NCI-H2029 treated with DMSO at 0.1 percent for 48 hours (cell line): ENCODE measurements around the gene SLC12A8.
A peak's percentile ranks its signal among the peaks of the same experiment; 100 is the strongest.

ENCODE experiments used
- DNase-seq: peaks from one replicate; lab custom pipeline; 2025; lab: John Stamatoyannopoulos, UW

SLC12A8 gene

DNA sequence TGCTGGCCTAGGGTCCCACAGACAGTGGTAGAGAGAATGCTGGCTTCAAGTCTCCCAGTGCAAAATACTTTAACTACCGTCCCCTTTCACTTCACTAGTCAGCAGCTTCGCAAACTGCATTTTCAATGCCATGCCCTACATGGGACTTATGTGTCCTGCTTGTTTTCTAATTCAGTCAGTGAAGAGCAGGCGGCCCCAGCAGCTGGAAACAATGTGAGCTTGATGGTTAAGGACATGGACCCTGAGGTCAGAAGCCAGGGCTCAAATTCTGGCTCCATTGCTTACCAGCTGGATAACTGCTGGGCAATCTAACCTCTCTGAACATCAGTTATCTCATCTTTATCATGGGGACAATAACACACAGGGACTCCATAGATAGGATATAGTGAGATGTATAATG lies 58.4 kb downstream of the SLC12A8 start:
- DNase-seq, result no peak

DNA sequence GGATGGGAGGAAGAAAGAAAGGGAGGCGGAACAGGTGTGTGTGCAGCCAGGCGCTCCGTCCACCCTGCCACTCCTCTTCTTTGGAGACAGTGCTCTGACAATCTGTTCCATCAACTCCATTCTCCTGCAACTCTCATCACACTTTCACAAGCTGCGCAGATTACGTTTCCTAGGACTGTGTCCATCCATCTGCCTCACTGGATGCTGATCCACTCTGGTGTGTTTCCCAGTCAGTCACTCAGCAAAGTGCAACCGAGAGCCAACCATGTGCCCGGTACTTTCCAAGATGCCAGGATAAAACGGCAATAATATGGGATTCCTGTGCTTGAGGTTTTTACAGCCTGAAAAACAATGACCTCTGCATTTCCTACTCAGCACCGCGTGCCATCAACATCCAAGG lies 59.6 kb downstream of the SLC12A8 start:
- no peak for DNase-seq

DNA sequence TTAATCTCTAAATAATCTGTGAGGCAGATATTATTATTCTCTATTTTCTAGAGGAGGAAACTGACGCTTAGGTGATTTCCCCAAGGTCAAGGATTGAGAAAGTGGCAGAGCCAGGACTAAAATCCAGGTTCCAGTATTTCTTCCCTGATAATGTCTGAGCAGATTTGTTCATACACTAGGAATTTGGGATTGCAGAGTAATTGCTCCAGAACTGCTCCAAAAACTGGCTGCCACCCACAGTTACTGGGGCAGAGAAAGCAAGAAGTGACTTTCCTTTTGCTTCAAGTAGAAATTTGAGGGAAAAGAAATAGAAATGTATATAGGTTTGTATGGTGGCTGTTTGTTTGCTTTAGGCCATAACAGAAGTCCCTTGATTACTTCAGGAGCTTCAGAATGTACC lies 60.6 kb downstream of the SLC12A8 start:
- DNase-seq, result no peak

DNA sequence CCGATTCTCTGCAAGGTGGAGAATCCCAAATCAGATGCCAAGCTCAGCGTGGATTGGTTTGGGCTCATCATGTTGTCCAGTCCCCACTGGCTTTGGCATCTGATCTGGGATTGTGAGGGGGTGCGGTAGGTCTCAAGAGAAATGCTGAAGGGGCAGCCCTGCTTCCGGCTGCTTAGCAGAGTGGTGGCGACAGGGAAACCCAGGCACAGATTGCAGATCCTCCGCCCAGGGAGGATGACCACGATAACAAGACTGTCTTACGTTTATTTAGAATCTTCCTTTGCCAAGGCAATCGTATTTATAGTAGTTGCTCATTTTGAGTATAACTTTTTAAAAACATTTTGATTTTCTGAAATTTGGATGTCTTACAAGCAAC lies 61.1 kb downstream of the SLC12A8 start:
- DNase-seq, result no peak

DNA sequence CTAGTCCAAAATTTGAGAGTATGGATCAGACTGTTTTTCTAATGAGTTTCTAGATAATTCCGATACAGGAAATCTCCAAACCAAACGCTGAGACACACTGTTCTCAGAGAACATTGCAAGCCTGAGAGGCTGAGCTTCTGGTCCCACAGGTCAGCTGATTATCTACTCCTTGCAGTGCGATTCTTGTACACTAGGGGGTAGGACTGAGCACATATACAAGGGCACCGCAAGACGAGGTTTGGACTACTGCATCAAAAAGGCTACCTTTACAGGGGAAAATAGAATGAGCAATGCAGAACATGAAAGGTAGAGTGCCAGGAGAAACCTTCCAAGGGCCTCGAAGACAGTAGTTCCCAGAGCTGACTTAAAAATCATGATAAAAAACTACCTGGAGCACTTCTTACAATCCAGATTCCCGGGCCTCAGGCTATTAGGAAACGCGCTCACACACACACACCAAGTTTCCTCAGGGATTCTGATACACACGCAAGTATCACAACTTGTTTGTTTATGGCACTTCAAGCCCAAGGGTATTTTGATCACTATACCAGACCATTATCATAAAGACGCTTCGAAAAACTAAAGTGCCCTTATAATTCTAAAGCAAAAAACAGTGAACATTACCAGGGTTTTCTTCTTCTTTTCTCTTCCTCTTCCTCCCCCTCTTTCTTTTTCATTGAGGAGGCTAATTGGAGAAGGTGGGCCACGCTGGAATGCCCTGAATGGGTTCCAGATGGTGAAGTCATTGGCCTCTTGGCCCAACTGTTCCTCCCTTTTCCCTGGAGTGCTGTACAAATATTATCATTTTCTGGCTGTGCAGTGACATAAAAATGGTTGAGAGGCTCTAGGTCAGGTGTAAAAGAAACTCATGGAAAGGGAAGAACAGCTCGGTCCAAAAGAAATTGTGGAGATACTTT lies 61.8 kb downstream of the SLC12A8 start:
- peak; percentile 87 for DNase-seq

DNA sequence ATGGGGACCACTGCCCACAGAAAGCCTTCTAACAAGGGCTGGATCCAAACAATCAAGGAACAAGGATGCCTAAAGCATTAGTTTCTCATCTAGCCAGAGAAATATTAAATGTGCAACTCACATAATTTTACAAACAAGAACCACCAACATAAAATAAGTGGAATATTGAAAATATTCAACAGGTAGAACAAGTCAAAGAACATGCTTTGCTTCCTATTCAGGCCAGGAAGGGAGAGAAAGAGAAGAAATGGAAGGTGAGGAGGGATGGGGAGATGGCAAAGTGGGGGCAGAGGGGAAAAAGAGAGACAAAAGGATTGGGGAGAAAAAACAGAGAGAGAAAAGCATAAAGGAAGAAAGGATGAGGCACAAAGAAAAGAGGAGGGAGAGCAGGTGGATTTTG lies 63.1 kb downstream of the SLC12A8 start:
- DNase-seq, result no peak

DNA sequence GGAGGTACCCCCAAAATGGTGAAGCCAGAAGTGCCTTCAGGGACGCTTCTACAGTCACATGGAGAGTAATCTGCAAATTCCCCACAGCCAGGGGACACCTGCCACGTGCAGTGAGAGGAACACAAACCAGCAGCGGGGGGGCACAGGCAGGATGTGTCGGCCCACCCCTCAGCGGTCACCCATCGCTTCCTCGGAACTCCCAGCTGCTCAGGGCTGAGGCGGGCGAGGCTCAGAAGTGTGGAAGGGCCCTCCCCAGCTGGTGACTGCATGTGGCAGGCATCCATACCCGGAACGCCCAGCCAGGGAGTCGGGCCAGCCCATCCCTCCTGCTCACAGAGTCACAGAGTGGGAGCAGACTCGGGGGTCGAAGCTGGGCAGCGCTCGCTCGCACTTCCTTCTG lies 63.7 kb downstream of the SLC12A8 start:
- no peak for DNase-seq

DNA sequence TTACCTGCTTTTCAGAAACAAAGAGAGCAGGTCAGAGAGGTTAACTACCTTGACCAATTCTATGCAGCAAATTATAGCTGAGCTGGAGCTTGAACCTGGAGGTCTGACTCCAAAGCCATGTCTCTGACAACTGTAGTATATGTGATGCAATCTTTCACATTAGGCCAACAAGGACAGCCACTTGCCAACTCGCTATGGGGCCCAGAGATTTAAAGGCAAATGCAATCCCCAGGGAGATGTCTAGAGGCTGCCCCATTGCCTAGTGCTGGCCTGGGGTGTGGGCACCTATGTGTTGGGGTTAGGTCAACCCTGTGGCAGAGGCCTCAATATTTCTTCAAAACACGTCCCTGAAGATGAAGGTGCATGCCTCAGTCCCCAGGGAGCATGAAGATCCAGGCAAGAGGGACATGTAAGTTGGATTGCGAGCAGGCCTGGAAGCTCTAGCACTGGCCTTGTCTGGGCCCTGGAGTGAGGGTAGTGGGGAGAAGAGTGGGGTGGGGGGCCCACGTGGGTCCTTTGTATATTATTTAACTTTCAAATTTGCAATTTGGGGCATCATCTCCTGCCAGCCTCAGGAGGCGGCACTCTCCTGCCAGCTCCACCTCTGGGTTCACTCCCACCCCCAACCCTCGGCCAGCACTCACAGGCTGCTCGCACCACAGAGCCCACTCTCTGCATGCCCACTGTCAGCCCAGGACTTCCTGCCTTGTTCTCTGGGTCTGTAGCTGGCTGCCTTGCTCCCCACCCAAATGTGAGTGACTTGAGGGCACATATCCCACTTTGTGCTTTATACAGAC lies 64.3 kb downstream of the SLC12A8 start:
- no peak for DNase-seq

DNA sequence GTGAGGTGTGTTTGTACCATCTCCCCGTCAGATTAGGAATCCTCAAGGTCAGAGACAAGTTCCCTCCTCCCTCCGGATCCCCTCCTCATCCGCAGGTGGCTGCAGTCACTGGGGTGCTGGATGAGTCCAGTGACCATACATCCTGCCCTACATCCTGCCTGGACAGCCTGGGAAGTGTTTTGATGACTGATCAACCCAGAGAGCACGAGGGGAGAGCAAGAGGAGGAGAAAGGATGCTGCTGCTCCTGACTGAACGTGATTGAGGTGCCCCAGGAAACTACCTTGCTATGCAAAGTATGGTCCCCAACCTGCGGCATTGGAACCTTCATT lies 65.1 kb downstream of the SLC12A8 start:
- DNase-seq, result no peak

DNA sequence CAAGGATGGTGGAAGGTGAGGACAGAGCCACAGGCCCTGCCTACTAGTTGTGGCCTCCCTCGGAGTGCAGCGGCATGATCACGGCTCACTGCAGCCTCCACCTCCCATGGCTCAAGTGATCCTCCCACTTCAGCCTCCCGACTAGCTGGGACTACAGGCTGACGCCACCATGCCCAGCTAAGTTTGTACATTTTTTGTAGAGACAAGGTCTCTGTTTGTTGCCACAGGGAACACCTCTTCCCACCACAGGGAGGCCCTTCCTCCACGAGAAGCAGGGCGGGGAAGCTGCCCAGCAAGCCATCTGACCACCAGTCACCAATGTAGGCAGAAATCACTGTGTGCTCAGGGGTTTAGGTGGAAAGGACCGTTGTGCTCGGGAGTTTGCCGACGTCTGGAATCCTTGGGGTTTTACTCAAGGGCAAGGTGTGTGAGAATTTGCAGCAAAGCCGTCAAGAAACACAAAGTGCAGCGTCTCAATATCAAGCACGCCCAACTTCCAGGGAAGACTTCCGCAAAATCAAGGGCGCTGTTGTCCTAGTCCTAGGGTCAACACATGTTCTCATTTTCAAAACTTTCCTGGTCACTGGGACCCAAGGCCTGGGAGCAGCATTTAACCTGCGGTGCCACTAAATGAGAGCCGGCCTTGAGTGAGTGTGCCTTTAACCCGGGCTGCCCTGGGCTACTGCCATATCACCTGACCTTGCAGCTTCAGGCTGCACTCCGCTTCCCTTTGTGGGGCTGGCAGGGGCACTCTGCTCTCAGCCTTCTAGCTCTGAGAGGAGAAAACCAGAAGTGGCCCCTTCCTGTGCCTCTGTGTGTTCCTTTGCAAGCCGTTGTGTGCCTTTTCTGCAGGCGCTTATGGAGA lies 65.7 kb downstream of the SLC12A8 start:
- DNase-seq, result no peak

DNA sequence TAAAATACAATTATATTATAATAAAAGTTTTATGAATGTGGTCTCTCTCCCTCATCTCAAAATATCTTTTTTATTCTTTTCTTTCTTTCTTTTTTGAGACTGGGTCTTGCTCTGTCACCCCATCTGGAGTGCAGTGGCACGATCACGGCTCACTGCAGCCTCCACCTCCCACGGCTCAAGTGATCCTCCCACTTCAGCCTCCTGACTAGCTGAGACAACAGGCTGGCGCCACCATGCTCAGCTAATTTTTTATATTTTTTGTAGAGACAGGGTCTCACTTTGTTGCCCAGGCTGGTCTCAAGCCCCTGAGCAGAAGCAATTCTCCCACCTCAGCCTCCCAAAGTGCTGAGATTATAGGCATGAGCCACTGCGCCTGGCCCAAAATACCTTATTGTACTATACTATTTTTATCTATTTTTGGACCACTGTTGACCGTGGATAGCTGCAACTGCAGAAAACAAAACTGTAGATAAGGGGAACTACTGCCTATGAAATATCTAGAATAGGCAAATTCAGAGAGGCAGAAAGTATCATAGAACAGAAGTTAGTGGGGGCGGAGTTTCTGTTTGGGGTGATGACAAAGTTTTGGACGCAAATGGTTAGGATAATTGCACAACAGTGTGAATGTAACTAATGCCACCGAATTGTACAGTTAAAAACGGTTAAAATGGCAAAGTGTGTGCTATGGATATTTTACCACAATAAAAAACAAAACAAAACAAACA lies 66.6 kb downstream of the SLC12A8 start:
- no peak for DNase-seq

DNA sequence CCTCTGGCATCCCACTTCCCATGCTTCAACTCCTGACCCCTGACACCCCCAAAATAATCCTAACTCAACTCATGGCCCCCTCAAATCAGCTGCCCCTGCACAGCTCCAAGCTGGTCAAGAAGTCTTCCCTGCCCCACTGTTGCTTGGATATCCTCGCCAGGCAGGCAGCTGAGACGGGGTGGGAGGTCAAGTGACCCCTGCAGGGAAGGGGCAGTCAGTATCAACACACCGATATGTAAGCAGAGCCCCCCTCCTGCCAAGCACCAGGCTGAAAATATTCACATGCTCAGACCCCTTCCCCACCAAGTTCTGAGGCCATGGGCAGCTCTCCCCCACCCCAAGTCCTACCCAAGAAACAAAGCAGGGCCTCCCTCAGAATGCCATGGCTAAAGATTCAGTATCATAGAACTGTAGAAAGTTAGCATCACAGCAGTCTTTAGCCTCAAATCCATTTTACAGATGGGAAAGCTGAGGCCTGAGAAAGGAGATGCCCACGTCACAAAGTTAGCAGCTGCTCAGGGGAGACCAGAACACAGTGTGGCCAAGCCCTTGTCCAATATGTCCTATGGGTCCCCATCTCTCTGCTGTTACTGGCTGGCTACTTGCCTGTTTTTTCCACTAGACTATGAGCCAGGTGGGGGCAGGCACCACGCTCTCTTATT lies 67.8 kb downstream of the SLC12A8 start:
- no peak for DNase-seq

DNA sequence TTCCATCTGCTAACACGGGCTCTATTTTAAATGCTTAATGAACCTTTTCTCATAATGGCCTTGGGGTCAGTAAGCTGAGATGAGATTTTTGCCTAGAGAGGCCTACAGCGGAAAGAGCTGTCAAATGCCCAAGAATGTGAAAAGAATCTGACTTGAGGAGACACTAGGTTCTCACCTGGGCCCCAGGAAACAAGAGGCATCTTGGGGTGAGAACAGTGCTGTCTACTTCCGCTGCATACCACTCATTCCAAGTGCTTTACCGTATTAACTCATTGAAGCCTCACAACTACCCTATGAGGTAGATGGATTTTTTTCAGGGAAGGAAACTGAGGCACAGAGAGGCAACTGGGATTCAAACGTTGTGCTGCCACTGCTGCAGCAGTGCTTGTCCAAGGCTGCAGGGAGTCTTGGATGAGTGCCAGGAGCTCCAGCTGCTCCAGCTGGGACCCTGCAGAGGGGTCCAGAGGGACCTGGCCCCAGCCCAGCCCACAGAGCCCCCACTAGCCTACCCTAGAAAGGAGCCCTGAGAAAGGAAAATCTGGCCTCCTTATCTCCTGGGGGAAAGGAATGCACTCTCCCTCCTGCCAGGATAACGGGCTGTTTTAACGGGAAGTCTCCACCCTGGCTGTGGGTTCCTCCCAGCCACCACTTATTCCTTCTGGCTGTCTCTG lies 68.4 kb downstream of the SLC12A8 start:
- no peak for DNase-seq

DNA sequence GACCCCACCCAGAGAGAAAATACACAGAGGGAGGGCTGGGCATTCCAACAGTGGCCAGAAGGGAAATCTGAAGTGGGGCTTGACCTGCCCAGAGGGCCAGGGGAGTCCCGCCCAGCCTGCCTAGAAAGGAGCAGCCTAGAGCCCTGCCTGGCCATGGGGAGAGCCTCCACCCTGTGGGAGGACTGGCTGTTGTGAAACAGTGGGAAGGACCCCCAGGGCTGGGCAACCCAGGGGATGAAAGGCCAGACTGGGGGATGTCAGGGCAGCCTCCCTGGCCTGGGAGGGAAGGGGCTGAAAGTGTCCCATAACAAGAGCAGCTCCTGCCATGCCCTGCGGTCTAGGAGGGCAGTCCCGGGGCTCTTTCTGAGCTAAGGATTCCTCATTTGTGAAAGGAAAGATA lies 69.0 kb downstream of the SLC12A8 start:
- DNase-seq, result no peak

DNA sequence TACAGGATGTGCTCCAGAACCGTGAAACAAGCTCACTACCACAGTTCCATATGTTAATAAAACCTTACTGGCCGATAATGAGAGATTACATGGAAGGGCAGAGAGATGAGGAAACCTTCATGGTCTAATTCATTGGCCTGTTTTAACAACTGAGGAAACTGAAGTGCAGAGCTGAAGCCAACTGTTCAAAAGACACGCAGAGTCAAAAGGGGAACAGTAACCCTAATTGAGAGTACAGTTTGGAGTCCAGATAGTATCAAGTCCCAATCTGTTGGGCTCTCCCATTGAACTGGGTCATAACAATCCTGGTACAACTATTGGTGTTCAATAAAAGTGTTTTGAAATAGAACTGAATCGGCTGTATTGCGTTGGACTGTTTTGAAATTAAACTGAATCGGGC lies 69.6 kb downstream of the SLC12A8 start:
- DNase-seq, result no peak

DNA sequence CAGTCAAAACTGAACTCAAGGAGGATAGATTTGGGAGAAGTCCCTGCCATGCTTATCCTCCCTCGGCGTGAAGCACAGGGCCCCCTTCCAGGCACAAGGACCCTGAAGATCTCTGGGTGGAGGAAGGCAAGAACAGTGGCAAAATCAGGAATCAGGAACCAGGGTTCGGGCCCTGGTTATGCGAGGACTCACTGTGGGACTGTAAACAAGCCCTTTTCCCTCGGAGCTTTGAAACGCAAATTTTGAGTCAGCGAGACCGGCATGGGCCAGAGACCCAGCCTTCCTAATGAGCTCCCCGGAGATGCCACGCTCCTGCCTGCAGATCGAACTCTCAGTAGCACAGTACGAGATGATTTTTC lies 70.1 kb downstream of the SLC12A8 start:
- DNase-seq, result no peak

DNA sequence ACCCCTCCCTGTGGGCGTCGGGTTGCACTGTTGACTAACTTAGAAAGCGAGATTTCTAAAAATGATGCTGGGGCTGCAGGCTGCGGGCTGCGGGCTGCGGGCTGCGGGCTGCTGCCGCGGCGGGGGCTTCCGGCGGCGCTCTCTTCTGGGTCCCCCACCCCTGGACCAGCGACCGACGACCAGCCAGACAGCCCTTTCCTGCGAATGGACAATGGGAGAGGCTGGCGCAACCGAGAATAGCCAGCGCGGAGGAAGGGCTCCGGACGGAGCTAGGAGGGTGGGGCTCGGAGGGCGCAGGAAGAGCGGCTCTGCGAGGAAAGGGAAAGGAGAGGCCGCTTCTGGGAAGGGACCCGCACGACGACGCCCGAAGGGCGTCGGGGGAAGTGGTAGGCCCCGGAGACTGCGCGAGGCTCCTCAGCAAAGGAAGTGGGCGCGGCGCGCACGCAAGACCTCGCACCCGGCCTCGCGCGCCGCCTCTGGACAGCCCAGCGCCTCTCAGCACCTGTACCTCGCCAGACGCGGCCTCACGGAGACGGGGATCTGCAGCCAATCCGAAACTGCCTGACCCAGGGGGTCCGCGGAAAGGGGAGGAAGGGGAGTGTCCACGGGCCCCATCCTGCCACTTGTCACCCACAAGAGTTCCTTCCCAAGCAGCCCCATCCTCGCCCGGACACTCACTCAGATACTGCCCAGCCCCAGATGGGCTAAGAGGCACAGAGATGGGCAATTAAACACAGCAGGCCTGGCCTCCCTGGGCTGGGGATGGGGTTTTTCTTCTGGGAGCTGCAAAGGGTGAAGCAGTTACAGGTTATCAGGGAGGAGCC lies 70.7 kb downstream of the SLC12A8 start:
- DNase-seq, result no peak

DNA sequence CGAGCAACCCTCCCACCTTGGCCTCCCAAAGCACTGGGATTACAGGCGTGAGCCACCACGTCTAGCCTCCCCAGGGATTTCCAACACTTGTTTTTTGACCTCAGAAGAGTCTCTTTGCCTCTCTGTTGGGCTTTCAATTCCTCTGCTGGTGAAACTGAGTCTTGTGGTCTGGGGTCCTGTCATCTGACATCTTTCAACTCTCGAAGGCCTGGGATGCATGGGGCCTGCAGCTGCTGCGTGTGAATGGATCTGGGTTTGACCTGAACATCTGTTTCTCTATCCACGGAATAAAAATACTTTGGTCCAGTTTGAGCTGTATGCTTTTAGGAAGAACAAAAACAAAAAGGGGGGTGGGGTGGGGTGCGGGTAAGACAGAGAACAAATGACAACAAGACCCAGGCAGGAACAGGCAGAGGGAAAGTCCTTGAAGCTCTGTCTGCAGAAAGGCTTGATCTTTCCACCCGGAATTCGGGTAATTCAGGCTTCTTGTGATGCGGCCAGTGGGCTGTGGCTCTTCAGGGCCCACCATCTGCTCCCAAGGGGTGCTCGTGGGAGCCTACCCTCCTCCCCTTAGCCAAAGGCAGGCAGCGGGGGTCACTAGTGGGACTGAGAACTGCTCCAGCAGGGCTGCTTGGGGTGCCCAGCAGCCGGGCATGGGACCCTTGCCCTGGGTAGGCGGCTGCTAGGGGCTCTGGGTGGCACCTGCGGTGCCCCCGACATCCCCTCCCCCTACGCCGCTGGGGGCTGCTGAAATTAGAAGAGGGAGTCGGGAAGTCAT lies 71.5 kb downstream of the SLC12A8 start:
- DNase-seq, result no peak
